Measurements from ENCODE around the gene CCDC167.

DNA sequence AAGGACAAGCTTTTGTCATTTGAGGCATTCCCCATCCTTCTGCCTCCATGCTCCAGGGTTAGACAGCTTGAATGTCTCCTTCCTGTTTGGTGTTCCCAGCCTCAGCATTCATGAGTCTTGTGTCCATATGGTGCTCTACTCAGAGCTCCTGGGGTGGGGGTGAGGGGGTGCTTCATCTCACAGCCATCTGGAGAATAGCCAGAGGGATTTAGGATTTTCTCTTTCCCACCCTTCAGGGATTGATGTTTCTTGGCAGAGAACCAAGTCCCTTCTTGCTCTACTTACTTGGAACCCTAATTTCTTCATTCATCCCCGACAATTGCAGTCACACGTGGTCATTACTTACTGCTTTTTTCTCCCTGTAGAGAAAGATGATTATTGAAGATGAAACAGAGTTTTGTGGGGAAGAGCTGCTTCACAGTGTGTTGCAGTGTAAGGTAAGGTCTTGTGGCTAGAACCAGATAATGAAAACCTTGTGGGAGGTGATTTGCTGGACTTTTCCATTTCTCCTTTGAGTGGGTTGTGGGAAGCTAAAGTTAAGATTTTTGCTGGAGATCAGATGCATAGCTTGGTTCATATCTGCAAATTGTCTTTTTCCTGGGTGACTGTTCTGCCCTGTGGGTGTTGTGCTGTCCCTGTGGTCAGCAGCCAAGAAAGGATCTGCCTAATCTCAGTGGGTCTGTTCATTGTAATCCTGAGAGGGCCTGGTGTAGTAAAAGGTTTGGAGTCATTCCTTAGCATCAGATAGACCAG lies 48.1 kb downstream of the CCDC167 start:
- TF ChIP-seq, protein P1, sequence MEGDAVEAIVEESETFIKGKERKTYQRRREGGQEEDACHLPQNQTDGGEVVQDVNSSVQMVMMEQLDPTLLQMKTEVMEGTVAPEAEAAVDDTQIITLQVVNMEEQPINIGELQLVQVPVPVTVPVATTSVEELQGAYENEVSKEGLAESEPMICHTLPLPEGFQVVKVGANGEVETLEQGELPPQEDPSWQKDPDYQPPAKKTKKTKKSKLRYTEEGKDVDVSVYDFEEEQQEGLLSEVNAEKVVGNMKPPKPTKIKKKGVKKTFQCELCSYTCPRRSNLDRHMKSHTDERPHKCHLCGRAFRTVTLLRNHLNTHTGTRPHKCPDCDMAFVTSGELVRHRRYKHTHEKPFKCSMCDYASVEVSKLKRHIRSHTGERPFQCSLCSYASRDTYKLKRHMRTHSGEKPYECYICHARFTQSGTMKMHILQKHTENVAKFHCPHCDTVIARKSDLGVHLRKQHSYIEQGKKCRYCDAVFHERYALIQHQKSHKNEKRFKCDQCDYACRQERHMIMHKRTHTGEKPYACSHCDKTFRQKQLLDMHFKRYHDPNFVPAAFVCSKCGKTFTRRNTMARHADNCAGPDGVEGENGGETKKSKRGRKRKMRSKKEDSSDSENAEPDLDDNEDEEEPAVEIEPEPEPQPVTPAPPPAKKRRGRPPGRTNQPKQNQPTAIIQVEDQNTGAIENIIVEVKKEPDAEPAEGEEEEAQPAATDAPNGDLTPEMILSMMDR (conservative IDR thresholded peaks at IDR 0.05; ENCODE audit: low read length) = no peak
- no peak for TF ChIP-seq EZH2phosphoT487 (IDR thresholded peaks at IDR 0.05; ENCODE audit: borderline replicate concordance, low read depth, low read length)

Data from OCI-LY7 (cell line).